NCI-H345 (cell line): ENCODE data around the gene ECT2L.

Source experiments
- DNase-seq: peaks from one replicate; lab custom pipeline; 2025; lab: John Stamatoyannopoulos, UW

The ECT2L gene

GRCh38 chr6:138862456-138862855 is 66.6 kb downstream of the ECT2L start:
- DNase-seq = no peak

DNA sequence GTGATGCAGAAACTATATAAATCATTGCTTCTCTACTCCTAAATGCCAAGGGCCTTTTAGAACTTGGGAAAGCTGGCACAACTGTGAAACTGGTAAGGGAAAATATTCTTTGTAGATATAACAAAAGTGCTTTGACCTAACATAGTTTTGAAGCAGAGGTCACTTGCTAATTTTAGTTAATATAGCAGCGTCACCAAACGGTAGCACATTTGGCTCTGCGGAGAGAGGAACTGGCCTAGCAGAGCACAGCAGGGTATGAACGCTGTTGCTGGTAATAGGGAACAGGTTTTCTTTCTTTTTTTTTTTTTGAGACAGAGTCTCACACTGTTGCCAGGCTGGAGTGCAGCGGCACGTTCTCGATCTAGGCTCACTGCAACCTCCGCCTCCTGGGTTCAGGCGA is 67.4 kb downstream of the ECT2L start:
- DNase-seq = no peak

DNA sequence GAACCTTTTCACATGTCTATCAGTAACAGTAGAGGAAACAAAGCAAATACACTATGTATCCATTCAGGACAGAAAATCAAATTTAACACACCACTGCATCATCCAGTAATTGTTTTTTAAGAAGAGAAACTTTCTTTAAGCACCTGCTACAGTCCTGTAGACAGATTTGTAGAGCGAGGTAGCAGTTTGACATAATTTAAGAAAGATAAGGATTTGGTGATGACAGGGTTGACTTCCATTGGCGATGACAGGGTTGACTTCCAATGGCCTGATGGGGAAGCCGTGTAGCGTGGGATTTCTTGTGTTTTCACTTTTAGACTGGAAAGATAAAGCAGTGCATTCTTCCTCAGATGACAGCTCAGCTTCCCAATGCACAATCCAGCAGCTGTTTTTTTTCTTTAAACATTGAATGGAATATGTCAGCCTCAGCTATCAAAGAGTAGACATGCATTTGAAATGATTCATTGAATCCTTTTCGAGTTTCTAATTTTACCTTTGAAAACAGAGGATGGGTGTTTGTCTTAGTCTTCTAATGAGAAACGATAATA is 68.5 kb downstream of the ECT2L start:
- no peak for DNase-seq

GRCh38 chr6:138865480-138866109 is 69.7 kb downstream of the ECT2L start:
- no peak for DNase-seq

DNA sequence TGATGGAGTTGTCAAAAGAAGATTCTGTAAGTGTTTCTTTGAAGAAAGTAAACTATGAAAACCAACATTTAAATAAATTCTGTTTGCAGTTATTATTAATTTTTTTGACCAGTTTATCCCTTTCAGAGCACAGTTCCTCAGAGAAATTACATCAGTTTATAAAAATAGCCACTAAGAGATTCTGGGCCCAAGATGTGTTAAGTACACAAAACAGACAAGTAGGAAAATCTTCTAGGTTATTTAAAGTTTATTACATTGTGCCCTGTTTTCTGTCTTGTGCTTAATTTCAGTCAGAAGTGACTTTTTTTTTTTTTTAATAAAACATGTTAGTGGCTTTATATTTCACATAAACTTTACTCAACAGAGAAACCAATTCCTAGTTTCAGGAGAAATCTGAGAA is 72.3 kb downstream of the ECT2L start:
- DNase-seq = no peak

- no peak for DNase-seq
Observed at GRCh38 chr6:138869398-138869797, 73.5 kb downstream of the ECT2L start.

DNA sequence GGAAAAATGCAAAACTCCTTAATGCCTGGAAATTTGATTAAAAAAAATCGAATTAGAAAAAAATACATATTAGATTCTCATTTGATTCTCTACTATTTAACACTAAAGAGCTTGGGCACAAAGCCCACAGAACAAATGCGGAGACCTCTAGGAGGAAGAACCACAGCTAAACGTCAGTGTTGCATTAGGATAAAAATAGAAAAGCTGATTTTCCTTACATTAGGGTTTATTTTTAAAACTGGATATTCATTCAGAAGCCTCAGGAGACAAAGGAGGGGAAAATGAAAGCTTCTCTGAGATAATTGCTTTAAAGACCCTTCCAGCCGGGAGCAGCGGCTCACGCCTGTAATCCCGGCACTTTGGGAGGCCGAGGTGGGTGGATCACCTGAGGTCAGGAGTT is 77.3 kb downstream of the ECT2L start:
- no peak for DNase-seq

GRCh38 chr6:138882369-138883017 is 86.6 kb downstream of the ECT2L start:
- no peak for DNase-seq

GRCh38 chr6:138885156-138885819 is 89.4 kb downstream of the ECT2L start:
- no peak for DNase-seq

- no peak for DNase-seq
Observed at GRCh38 chr6:138891255-138891986, 95.5 kb downstream of the ECT2L start.

DNA sequence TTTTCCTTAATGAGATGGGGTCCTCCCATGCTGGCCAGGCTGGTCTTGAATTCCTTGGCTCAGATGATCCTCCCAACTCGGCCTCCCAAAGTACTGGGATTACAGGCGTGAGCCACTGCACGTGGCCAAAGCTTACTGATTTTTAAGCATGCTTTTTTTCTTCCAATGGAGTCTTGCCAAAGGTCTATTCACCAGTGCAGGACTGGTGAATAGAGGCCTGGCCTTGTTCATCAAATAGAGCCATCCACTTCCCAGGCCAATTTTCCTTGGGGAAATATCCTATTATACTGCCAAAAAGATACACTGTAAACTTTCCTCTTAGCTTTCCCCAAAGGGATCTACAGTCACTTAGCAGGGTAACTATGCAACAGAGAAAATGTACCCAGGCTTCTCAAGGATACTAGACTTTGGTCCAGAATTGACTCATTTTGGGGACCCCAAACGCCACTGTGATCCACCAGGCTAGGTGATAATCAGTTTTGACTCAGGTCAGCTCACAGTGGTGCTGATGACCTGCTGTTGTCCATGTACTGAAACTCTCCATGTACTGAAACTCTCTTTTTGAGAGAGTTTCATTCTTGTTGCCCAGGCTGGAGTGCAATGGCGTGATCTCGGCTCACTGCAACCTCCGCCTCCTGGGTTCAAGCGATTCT is 100.3 kb downstream of the ECT2L start:
- DNase-seq = no peak

GRCh38 chr6:138897031-138897430 is 101.1 kb downstream of the ECT2L start:
- no peak for DNase-seq

- no peak for DNase-seq
Observed at GRCh38 chr6:138907167-138907566, 111.3 kb downstream of the ECT2L start.

DNA sequence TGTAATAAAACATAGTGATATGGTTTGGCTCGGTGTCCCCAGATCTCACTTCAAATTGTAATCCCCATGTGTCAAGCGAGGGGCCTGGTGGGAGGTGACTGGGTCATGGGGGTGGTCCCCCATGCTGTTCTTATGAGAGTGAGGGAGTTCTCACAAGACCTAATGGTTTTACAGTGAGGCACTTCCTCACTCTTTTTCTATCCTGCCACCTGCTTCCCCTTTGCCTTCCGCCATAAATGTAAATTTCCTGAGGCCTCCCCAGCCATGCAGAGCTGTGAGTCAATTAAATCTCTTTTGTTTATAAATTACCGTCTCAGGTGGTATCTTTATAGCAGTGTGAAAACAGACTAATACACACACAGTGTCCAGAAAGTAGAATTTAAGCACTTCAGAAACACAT is 113.6 kb downstream of the ECT2L start:
- no peak for DNase-seq

GRCh38 chr6:138909975-138910374 is 114.1 kb downstream of the ECT2L start:
- no peak for DNase-seq

- no peak for DNase-seq
Observed at GRCh38 chr6:138912308-138912707, 116.4 kb downstream of the ECT2L start.

DNA sequence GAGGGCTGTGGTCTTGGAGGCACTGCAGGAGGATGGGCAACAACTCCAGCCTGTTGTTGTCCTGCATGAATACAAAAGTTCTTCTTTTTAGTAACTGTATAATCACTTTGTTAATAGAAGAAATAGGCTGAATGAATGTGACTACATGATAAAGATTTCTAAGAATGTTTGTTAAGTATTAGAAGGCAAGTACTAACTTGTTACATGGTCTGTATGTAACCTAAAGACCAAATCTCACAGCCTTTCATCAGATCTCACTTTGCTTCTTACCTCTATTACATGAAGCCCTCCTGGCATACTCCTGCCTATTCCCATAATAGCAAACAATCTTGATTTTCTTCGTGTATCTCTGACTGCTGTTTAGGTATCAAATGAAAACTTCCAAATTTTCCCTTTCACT is 118.8 kb downstream of the ECT2L start:
- no peak for DNase-seq

- DNase-seq = no peak
Observed at GRCh38 chr6:138920906-138921305, 125.0 kb downstream of the ECT2L start.

GRCh38 chr6:138923561-138923960 is 127.7 kb downstream of the ECT2L start:
- DNase-seq = no peak

- DNase-seq = no peak
Observed at GRCh38 chr6:138925806-138926205, 129.9 kb downstream of the ECT2L start.

DNA sequence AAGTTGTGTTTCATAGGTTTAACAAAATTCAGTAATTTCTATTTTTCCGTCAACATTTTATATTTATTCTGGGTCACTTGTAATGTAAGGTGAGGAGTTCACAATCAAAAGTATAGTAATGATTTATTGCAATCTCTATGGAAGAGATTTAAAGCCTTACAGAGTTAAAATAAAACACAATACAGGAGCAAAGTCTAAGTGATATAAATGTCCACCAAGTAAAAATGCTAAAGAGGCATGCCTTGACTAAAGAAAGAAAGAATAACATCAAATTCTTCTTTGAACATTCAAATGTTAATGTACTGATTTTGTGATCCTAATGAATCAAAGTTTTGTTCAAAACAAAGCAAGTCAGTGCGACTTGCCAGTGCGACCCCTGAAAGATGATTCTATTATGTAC is 130.7 kb downstream of the ECT2L start:
- no peak for DNase-seq

GRCh38 chr6:138931660-138932059 is 135.8 kb downstream of the ECT2L start:
- no peak for DNase-seq
